ENCODE data around the gene RNFT2.

Gene RNFT2

GRCh38 chr12:116737774-116738657 is at the start of gene RNFT2, which contains the start of gene SPRING1:
Gene RNFT2 (plus strand): TSS chr12:116738315. CDS start chr12:116740498, 2,183 bp downstream.
Gene SPRING1 (minus strand): TSS chr12:116738069. CDS start chr12:116737900, 169 bp downstream.
- Mint-ChIP-seq H3K36me3 (ENCODE audit: insufficient read depth) (peaks cover 22% of the 10 kb centered on the region), H3K9me3 (no peaks in the 10 kb centered on the region), H3K27ac (ENCODE audit: low read depth) (peak within 1 kb of the TSS; percentile 91), H3K27me3 (no peaks in the 10 kb centered on the region), H3K4me3 (peak within 1 kb of the TSS; percentile 97), H3K4me1 (peaks cover 38% of the 10 kb centered on the region)
- DNase-seq (ENCODE audit: low spot score in 2 of 2): peak; percentile 96 to 98
- ATAC-seq (replicated peaks; ENCODE audit: extremely low read depth, poor library complexity, severe bottlenecking): peak; percentile 97

- Mint-ChIP-seq H3K9me3 (no peaks in the 10 kb centered on the region), H3K4me1 (no peaks in the 10 kb centered on the region), H3K27me3 (peaks cover 34% of the 10 kb centered on the region), H3K27ac (ENCODE audit: low read depth) (no peak overlapping the region), H3K36me3 (ENCODE audit: insufficient read depth) (no peaks in the 10 kb centered on the region), H3K4me3 (no peak overlapping the region)
- no peak for ATAC-seq (replicated peaks; ENCODE audit: extremely low read depth, poor library complexity, severe bottlenecking)
- no peak for DNase-seq (ENCODE audit: low spot score in 2 of 2)
Measured at GRCh38 chr12:116689521-116689920, 48.6 kb upstream of the RNFT2 start.

GRCh38 chr12:116689979-116690744 is 48.0 kb upstream of the RNFT2 start:
- no peak for DNase-seq (ENCODE audit: low spot score in 2 of 2)
- Mint-ChIP-seq H3K4me1 (no peaks in the 10 kb centered on the region), H3K9me3 (no peaks in the 10 kb centered on the region), H3K36me3 (ENCODE audit: insufficient read depth) (no peaks in the 10 kb centered on the region), H3K27ac (ENCODE audit: low read depth) (no peak overlapping the region), H3K4me3 (no peak overlapping the region), H3K27me3 (peaks cover 41% of the 10 kb centered on the region)
- ATAC-seq (replicated peaks; ENCODE audit: extremely low read depth, poor library complexity, severe bottlenecking): no peak

- Mint-ChIP-seq H3K27me3 (peaks cover 51% of the 10 kb centered on the region), H3K9me3 (no peaks in the 10 kb centered on the region), H3K27ac (ENCODE audit: low read depth) (no peak overlapping the region), H3K4me1 (no peaks in the 10 kb centered on the region), H3K36me3 (ENCODE audit: insufficient read depth) (no peaks in the 10 kb centered on the region), H3K4me3 (no peak overlapping the region)
- DNase-seq (ENCODE audit: low spot score in 2 of 2) (no peak), ATAC-seq (replicated peaks; ENCODE audit: extremely low read depth, poor library complexity, severe bottlenecking) (no peak)
Measured at GRCh38 chr12:116691205-116691604, 46.9 kb upstream of the RNFT2 start.

- Mint-ChIP-seq H3K4me1 (no peaks in the 10 kb centered on the region), H3K4me3 (no peak overlapping the region), H3K27ac (ENCODE audit: low read depth) (no peak overlapping the region), H3K27me3 (peaks cover 55% of the 10 kb centered on the region), H3K9me3 (no peaks in the 10 kb centered on the region), H3K36me3 (ENCODE audit: insufficient read depth) (no peaks in the 10 kb centered on the region)
- no peak for ATAC-seq (replicated peaks; ENCODE audit: extremely low read depth, poor library complexity, severe bottlenecking)
- DNase-seq (ENCODE audit: low spot score in 2 of 2): no peak
Measured at GRCh38 chr12:116691636-116692035, 46.5 kb upstream of the RNFT2 start.

- peaks cover 58% of the 10 kb centered on the region for H3K27me3 Mint-ChIP-seq
- no peak overlapping the region for H3K27ac Mint-ChIP-seq (ENCODE audit: low read depth)
- H3K4me1 Mint-ChIP-seq: no peaks in the 10 kb centered on the region
- H3K4me3 Mint-ChIP-seq: no peak overlapping the region
- no peak for DNase-seq (ENCODE audit: low spot score in 2 of 2)
- H3K9me3 Mint-ChIP-seq: no peaks in the 10 kb centered on the region
- no peak for ATAC-seq (replicated peaks; ENCODE audit: extremely low read depth, poor library complexity, severe bottlenecking)
- H3K36me3 Mint-ChIP-seq (ENCODE audit: insufficient read depth): no peaks in the 10 kb centered on the region
Measured at GRCh38 chr12:116692605-116693004, 45.5 kb upstream of the RNFT2 start.

GRCh38 chr12:116693286-116694227 is 44.6 kb upstream of the RNFT2 start:
- no peaks in the 10 kb centered on the region for H3K4me1 Mint-ChIP-seq
- no peak overlapping the region for H3K27ac Mint-ChIP-seq (ENCODE audit: low read depth)
- no peaks in the 10 kb centered on the region for H3K9me3 Mint-ChIP-seq
- DNase-seq (ENCODE audit: low spot score in 2 of 2) (no peak), ATAC-seq (replicated peaks; ENCODE audit: extremely low read depth, poor library complexity, severe bottlenecking) (no peak)
- H3K36me3 Mint-ChIP-seq (ENCODE audit: insufficient read depth): peaks cover 2% of the 10 kb centered on the region
- H3K4me3 Mint-ChIP-seq: no peak overlapping the region
- H3K27me3 Mint-ChIP-seq: peaks cover 58% of the 10 kb centered on the region

GRCh38 chr12:116694653-116695463 is 43.3 kb upstream of the RNFT2 start:
- Mint-ChIP-seq H3K27ac (ENCODE audit: low read depth) (no peak overlapping the region), H3K4me3 (peak overlapping the region; percentile 7), H3K36me3 (ENCODE audit: insufficient read depth) (peaks cover 2% of the 10 kb centered on the region), H3K27me3 (peaks cover 58% of the 10 kb centered on the region), H3K9me3 (no peaks in the 10 kb centered on the region), H3K4me1 (no peaks in the 10 kb centered on the region)
- DNase-seq (ENCODE audit: low spot score in 2 of 2): no peak
- ATAC-seq (replicated peaks; ENCODE audit: extremely low read depth, poor library complexity, severe bottlenecking): no peak

GRCh38 chr12:116695464-116695725 is 42.7 kb upstream of the RNFT2 start:
- DNase-seq (ENCODE audit: low spot score in 2 of 2): no peak
- Mint-ChIP-seq H3K27me3 (peaks cover 58% of the 10 kb centered on the region), H3K4me1 (no peaks in the 10 kb centered on the region), H3K9me3 (no peaks in the 10 kb centered on the region), H3K4me3 (no peak overlapping the region), H3K36me3 (ENCODE audit: insufficient read depth) (peaks cover 2% of the 10 kb centered on the region), H3K27ac (ENCODE audit: low read depth) (no peak overlapping the region)
- no peak for ATAC-seq (replicated peaks; ENCODE audit: extremely low read depth, poor library complexity, severe bottlenecking)

GRCh38 chr12:116697305-116697704 is 40.8 kb upstream of the RNFT2 start:
- peaks cover 44% of the 10 kb centered on the region for H3K27me3 Mint-ChIP-seq
- H3K36me3 Mint-ChIP-seq (ENCODE audit: insufficient read depth): peaks cover 2% of the 10 kb centered on the region
- ATAC-seq (replicated peaks; ENCODE audit: extremely low read depth, poor library complexity, severe bottlenecking): no peak
- no peak for DNase-seq (ENCODE audit: low spot score in 2 of 2)
- H3K4me3 Mint-ChIP-seq: no peak overlapping the region
- no peaks in the 10 kb centered on the region for H3K9me3 Mint-ChIP-seq
- H3K4me1 Mint-ChIP-seq: no peaks in the 10 kb centered on the region
- no peak overlapping the region for H3K27ac Mint-ChIP-seq (ENCODE audit: low read depth)

GRCh38 chr12:116697716-116698115 is 40.4 kb upstream of the RNFT2 start:
- Mint-ChIP-seq H3K4me1 (no peaks in the 10 kb centered on the region), H3K9me3 (no peaks in the 10 kb centered on the region), H3K27me3 (peaks cover 41% of the 10 kb centered on the region), H3K36me3 (ENCODE audit: insufficient read depth) (peaks cover 2% of the 10 kb centered on the region), H3K4me3 (no peak overlapping the region), H3K27ac (ENCODE audit: low read depth) (no peak overlapping the region)
- DNase-seq (ENCODE audit: low spot score in 2 of 2): no peak
- ATAC-seq (replicated peaks; ENCODE audit: extremely low read depth, poor library complexity, severe bottlenecking): no peak
